ENCODE measurements around the gene CBFA2T2.
"Not testable (repeated sequence)": the region's sequence is repeated elsewhere in the genome, so short reads cannot be mapped to it uniquely, and the experiment has no call there.

CBFA2T2 gene

GRCh38 chr20:33531047-33531877 lies 41.4 kb downstream of the CBFA2T2 start:
- no peaks in the 10 kb centered on the region for H3K4me1 ChIP-seq (ENCODE audit: insufficient read depth, insufficient read length)
- no peaks in the 10 kb centered on the region for H3K27me3 ChIP-seq (ENCODE audit: insufficient read depth, insufficient read length)
- TF ChIP-seq YY1 (IDR thresholded peaks at IDR 0.05; ENCODE audit: insufficient read depth, insufficient read length) = no peak
- no peak for TF ChIP-seq ZNF274 (IDR thresholded peaks at IDR 0.05; ENCODE audit: low read depth, low read length)
- no peak for TF ChIP-seq SUZ12 (IDR thresholded peaks at IDR 0.05; ENCODE audit: extremely low read depth, insufficient read depth, insufficient read length)
- H3K9me3 ChIP-seq (ENCODE audit: insufficient read depth, low read length) = no peaks in the 10 kb centered on the region
- no peak overlapping the region for H3K9ac ChIP-seq (ENCODE audit: insufficient read length, low read depth)
- DNase-seq (ENCODE audit: low read depth, low spot score) = no peak
- H3K4me3 ChIP-seq (ENCODE audit: insufficient read length, low read depth) = no peak overlapping the region
- no peaks in the 10 kb centered on the region for H3K36me3 ChIP-seq (ENCODE audit: insufficient read depth, insufficient read length, low read length)

GRCh38 chr20:33531885-33532284 lies 42.0 kb downstream of the CBFA2T2 start:
- H3K4me3 ChIP-seq (ENCODE audit: insufficient read length, low read depth) = no peak overlapping the region
- H3K36me3 ChIP-seq (ENCODE audit: insufficient read depth, insufficient read length, low read length) = no peaks in the 10 kb centered on the region
- no peak overlapping the region for H3K9ac ChIP-seq (ENCODE audit: insufficient read length, low read depth)
- TF ChIP-seq ZNF274 (IDR thresholded peaks at IDR 0.05; ENCODE audit: low read depth, low read length) (no peak), SUZ12 (IDR thresholded peaks at IDR 0.05; ENCODE audit: extremely low read depth, insufficient read depth, insufficient read length) (no peak)
- no peaks in the 10 kb centered on the region for H3K27me3 ChIP-seq (ENCODE audit: insufficient read depth, insufficient read length)
- no peaks in the 10 kb centered on the region for H3K9me3 ChIP-seq (ENCODE audit: insufficient read depth, low read length)
- DNase-seq (ENCODE audit: low read depth, low spot score) = no peak
- no peaks in the 10 kb centered on the region for H3K4me1 ChIP-seq (ENCODE audit: insufficient read depth, insufficient read length)

- H3K9me3 ChIP-seq (ENCODE audit: insufficient read depth, low read length) = peaks cover 8% of the 10 kb centered on the region; the same call in 1 of the 2 replicates
- no peak overlapping the region for H3K9ac ChIP-seq (ENCODE audit: insufficient read length, low read depth)
- no peak overlapping the region for H3K4me3 ChIP-seq (ENCODE audit: insufficient read length, low read depth)
- H3K36me3 ChIP-seq (ENCODE audit: insufficient read depth, insufficient read length, low read length) = no peaks in the 10 kb centered on the region
- no peak for DNase-seq (ENCODE audit: low read depth, low spot score)
- H3K27me3 ChIP-seq (ENCODE audit: insufficient read depth, insufficient read length) = no peaks in the 10 kb centered on the region
- H3K4me1 ChIP-seq (ENCODE audit: insufficient read depth, insufficient read length) = no peaks in the 10 kb centered on the region
- TF ChIP-seq SUZ12 (IDR thresholded peaks at IDR 0.05; ENCODE audit: extremely low read depth, insufficient read depth, insufficient read length) (no peak), ZNF274 (IDR thresholded peaks at IDR 0.05; ENCODE audit: low read depth, low read length) (no peak), YY1 (IDR thresholded peaks at IDR 0.05; ENCODE audit: insufficient read depth, insufficient read length) (no peak)
These were observed 43.0 kb downstream of the CBFA2T2 start for GRCh38 chr20:33532753-33533459.

- H3K9ac ChIP-seq (ENCODE audit: insufficient read length, low read depth); H3K36me3 ChIP-seq (ENCODE audit: insufficient read depth, insufficient read length, low read length); DNase-seq (ENCODE audit: low read depth, low spot score); H3K9me3 ChIP-seq (ENCODE audit: insufficient read depth, low read length); H3K4me1 ChIP-seq (ENCODE audit: insufficient read depth, insufficient read length); H3K4me3 ChIP-seq (ENCODE audit: insufficient read length, low read depth); H3K27me3 ChIP-seq (ENCODE audit: insufficient read depth, insufficient read length): not testable (repeated sequence)
These were observed 45.8 kb downstream of the CBFA2T2 start for GRCh38 chr20:33535717-33536116.

- H3K27me3 ChIP-seq (ENCODE audit: insufficient read depth, insufficient read length) = no peaks in the 10 kb centered on the region
- no peaks in the 10 kb centered on the region for H3K36me3 ChIP-seq (ENCODE audit: insufficient read depth, insufficient read length, low read length)
- no peak overlapping the region for H3K9ac ChIP-seq (ENCODE audit: insufficient read length, low read depth)
- no peaks in the 10 kb centered on the region for H3K4me1 ChIP-seq (ENCODE audit: insufficient read depth, insufficient read length)
- TF ChIP-seq SUZ12 (IDR thresholded peaks at IDR 0.05; ENCODE audit: extremely low read depth, insufficient read depth, insufficient read length) (no peak), ZNF274 (IDR thresholded peaks at IDR 0.05; ENCODE audit: low read depth, low read length) (no peak), YY1 (IDR thresholded peaks at IDR 0.05; ENCODE audit: insufficient read depth, insufficient read length) (no peak)
- DNase-seq (ENCODE audit: low read depth, low spot score) = no peak
- H3K9me3 ChIP-seq (ENCODE audit: insufficient read depth, low read length) = peaks cover 8% of the 10 kb centered on the region; the same call in 1 of the 2 replicates
- no peak overlapping the region for H3K4me3 ChIP-seq (ENCODE audit: insufficient read length, low read depth)
These were observed 47.7 kb downstream of the CBFA2T2 start for GRCh38 chr20:33537608-33538007.

- no peak for DNase-seq (ENCODE audit: low read depth, low spot score)
- H3K4me1 ChIP-seq (ENCODE audit: insufficient read depth, insufficient read length) = no peaks in the 10 kb centered on the region
- no peaks in the 10 kb centered on the region for H3K36me3 ChIP-seq (ENCODE audit: insufficient read depth, insufficient read length, low read length)
- H3K27me3 ChIP-seq (ENCODE audit: insufficient read depth, insufficient read length) = no peaks in the 10 kb centered on the region
- H3K9me3 ChIP-seq (ENCODE audit: insufficient read depth, low read length) = peaks cover 8% of the 10 kb centered on the region; the same call in 1 of the 2 replicates
- H3K9ac ChIP-seq (ENCODE audit: insufficient read length, low read depth) = no peak overlapping the region
- no peak overlapping the region for H3K4me3 ChIP-seq (ENCODE audit: insufficient read length, low read depth)
- no peak for TF ChIP-seq YY1 (IDR thresholded peaks at IDR 0.05; ENCODE audit: insufficient read depth, insufficient read length)
- no peak for TF ChIP-seq ZNF274 (IDR thresholded peaks at IDR 0.05; ENCODE audit: low read depth, low read length)
- TF ChIP-seq SUZ12 (IDR thresholded peaks at IDR 0.05; ENCODE audit: extremely low read depth, insufficient read depth, insufficient read length) = no peak
These were observed 49.2 kb downstream of the CBFA2T2 start for GRCh38 chr20:33539129-33539528.

- H3K4me3 ChIP-seq (ENCODE audit: insufficient read length, low read depth) = no peak overlapping the region
- H3K9me3 ChIP-seq (ENCODE audit: insufficient read depth, low read length) = peaks cover 8% of the 10 kb centered on the region; the same call in 1 of the 2 replicates
- H3K27me3 ChIP-seq (ENCODE audit: insufficient read depth, insufficient read length) = no peaks in the 10 kb centered on the region
- TF ChIP-seq SUZ12 (IDR thresholded peaks at IDR 0.05; ENCODE audit: extremely low read depth, insufficient read depth, insufficient read length) (no peak), YY1 (IDR thresholded peaks at IDR 0.05; ENCODE audit: insufficient read depth, insufficient read length) (no peak), ZNF274 (IDR thresholded peaks at IDR 0.05; ENCODE audit: low read depth, low read length) (no peak)
- no peaks in the 10 kb centered on the region for H3K36me3 ChIP-seq (ENCODE audit: insufficient read depth, insufficient read length, low read length)
- no peaks in the 10 kb centered on the region for H3K4me1 ChIP-seq (ENCODE audit: insufficient read depth, insufficient read length)
- H3K9ac ChIP-seq (ENCODE audit: insufficient read length, low read depth) = no peak overlapping the region
- no peak for DNase-seq (ENCODE audit: low read depth, low spot score)
These were observed 50.5 kb downstream of the CBFA2T2 start for GRCh38 chr20:33540427-33540826.

Measured in NT2/D1 (cell line).